Motor neuron (in vitro differentiated cells): ENCODE measurements around the gene PARP11. TPM values are rescaled to one million over a fixed set of nuclear protein-coding genes. Genes with fewer than 3 reads are reported as not detected.

Experiments
- ATAC-seq, 8 experiments: fragments of 200-7000 bp; cut with Tn5 transposase; replicated peaks in 6 of 8; 2 replicates each; pipeline ENCODE4 v1.8.0; 2021; ENCODE audit warnings: mild to moderate bottlenecking in 8 of 8, moderate library complexity in 8 of 8
- H3K27ac ChIP-seq, 2 donors: fragments of 250-450 bp; sonication (Bioruptor Pico); 2 replicates each; pipeline ENCODE4 v1.9.0; 2021; ENCODE audit warnings: antibody characterized with exemption in 2 of 2, mild to moderate bottlenecking in 2 of 2, moderate library complexity in 1 of 2
- H3K4me1 ChIP-seq, 2 donors: fragments of 250-450 bp; sonication (Bioruptor Pico); replicated peaks in 1 of 2; 2 replicates each; pipeline ENCODE4 v1.6.1; 2021; ENCODE audit warnings: antibody characterized with exemption in 2 of 2, mild to moderate bottlenecking in 2 of 2, moderate library complexity in 1 of 2
- H3K4me3 ChIP-seq, 5 donors: fragments of 250-450 bp; sonication (Bioruptor Pico); 2 replicates each; pipeline ENCODE4 v1.9.0; 2021; ENCODE audit warnings: antibody characterized with exemption in 5 of 5, mild to moderate bottlenecking in 5 of 5, moderate library complexity in 4 of 5
- WGBS, 10 experiments: fragments of 450-650 bp; shearing (Covaris generic); methylation state at CpG; one replicate each; pipeline ENCODE4 v1.0.0; 2022; 5-methylcytosine and 5-hydroxymethylcytosine counted together
- in situ Hi-C, 9 experiments: fragments of 400-800 bp; cut with MboI; loops; one replicate each; pipeline ENCODE4 v1.15.0; 2021; ENCODE audit warnings: low sequenced_read_pairs in 9 of 9, low pct_unique_long_range_greater_than_20kb in 2 of 9; ENCODE audit not compliant: unreplicated experiment in 9 of 9
- total RNA-seq, 8 experiments: library from RNA; unstranded; fragments of 300-600 nt; gene quantifications; 2 replicates each; pipeline versions ENCODE4 v1.2.3 to v1.2.4, GENCODE V29; 2022

Gene PARP11
- total RNA-seq, 8 experiments from 2014 or later, result 3.4 to 14.4 (median 10.2) TPM

- in situ Hi-C loops, result loop anchor here in 6 of 9 experiments (10.0 to 25.0 kb wide), 3 partner anchors 103 to 465 kb away; no protein-coding TSS in a partner anchor
- H3K4me3 ChIP-seq, result no peak overlapping the region
- 23 to 100% (median 68%) methylated on average over 1 to 3 of the region's 3 CpGs for WGBS, 10 experiments
Measured at GRCh38 chr12:3777206-3777809, 95.9 kb downstream of the PARP11 start.

GRCh38 chr12:3775385-3776035 lies 97.7 kb downstream of the PARP11 start:
- no peaks in the 10 kb centered on the region for H3K4me1 ChIP-seq
- no peak overlapping the region for H3K4me3 ChIP-seq
- no peak overlapping the region for H3K27ac ChIP-seq
- 21 to 100% (median 65%) methylated on average over 1 to 5 of the region's 5 CpGs for WGBS, 10 experiments
- in situ Hi-C loops, result loop anchor here in 6 of 9 experiments (10.0 to 25.0 kb wide), 3 partner anchors 101 to 463 kb away; no protein-coding TSS in a partner anchor
- no peak for ATAC-seq

More at GRCh38 chr12:3777206-3777809, 95.9 kb downstream of the PARP11 start:
- peak in 6 of 8 experiments; percentile 46 to 71 (median 61) for ATAC-seq
- Histone ChIP-seq H3K27ac (no peak overlapping the region), H3K4me1 (no peaks in the 10 kb centered on the region)

DNA sequence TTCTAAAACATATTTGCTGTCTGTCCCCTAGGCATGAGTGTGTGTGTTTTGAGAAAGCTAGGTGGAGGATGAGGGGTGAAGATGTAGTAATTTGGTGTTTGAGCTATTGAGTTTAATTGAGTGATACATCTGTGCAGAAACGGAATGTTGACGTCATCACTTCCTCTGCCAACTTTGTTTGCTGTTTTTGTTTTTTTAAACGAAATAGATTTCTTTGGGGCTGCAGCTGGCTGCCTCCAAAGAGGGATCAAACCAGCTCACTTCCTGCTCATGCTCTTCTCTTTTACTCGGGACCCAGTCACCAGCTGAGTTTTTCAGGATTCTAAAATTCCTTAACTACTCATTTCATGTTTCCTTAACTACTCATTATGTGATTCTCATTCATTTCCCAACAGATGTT lies 100.8 kb downstream of the PARP11 start:
- no peak overlapping the region for H3K4me3 ChIP-seq
- peaks cover 0 to 5% of the 10 kb centered on the region in 2 donors for H3K4me1 ChIP-seq
- 0 to 100% (median 62%) methylated on average over 2 to 4 of the region's 4 CpGs; no CpG with 5 or more reads in 1 of the 10 experiments for WGBS, 10 experiments
- in situ Hi-C loops, result loop anchor here in 1 of 9 experiments (10.0 kb wide), 1 partner anchor 98 kb away; no protein-coding TSS in a partner anchor
- ATAC-seq, result no peak
- no peak overlapping the region for H3K27ac ChIP-seq

GRCh38 chr12:3771853-3772252 lies 101.3 kb downstream of the PARP11 start:
- ATAC-seq, result no peak
- Histone ChIP-seq H3K27ac (no peak overlapping the region), H3K4me3 (no peak overlapping the region), H3K4me1 (peaks cover 0 to 5% of the 10 kb centered on the region in 2 donors)
- WGBS, 10 experiments, result 33 to 100% (median 78%) methylated on average over 1 of the region's 1 CpG; no CpG with 5 or more reads in 4 of the 10 experiments
- in situ Hi-C loops, result loop anchor here in 1 of 9 experiments (10.0 kb wide), 1 partner anchor 97 kb away; no protein-coding TSS in a partner anchor

- Histone ChIP-seq H3K4me3 (no peak overlapping the region), H3K27ac (no peak overlapping the region), H3K4me1 (peaks cover 0 to 5% of the 10 kb centered on the region in 2 donors)
- ATAC-seq, result peak in 2 of 8 experiments; percentile 70 to 76
- in situ Hi-C loops, result loop anchor here in 1 of 9 experiments (10.0 kb wide), 1 partner anchor 96 kb away; no protein-coding TSS in a partner anchor
- 38 to 100% (median 88%) methylated on average over 1 of the region's 1 CpG; no CpG with 5 or more reads in 3 of the 10 experiments for WGBS, 10 experiments
Measured at GRCh38 chr12:3770891-3771290, 102.3 kb downstream of the PARP11 start.

DNA sequence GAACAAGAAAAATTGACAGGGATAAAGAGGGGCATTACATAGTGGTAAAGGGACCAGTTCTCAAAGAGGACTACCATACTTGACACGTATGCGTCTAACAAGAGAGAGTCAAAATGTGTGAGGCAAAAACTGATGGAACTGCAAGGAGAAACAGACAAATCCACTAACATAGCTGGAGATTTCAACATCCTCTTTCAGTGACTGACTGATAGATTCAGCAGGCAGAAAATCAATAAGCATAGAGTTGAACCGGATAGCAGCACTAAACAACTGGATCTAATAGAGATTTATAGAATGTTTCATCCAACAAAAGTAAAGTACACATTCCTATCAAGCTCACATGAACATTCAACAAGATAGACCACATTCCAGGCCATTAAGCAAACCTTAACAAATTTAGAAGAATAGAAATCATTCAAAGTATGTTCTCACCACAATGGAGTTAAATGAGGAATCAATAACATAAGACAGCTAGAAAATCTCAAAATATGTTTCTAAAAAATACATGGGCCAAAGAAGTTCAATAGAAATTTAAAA lies 104.2 kb downstream of the PARP11 start:
- in situ Hi-C loops, result no loop called here
- WGBS, 10 experiments, result 13 to 100% (median 77%) methylated on average over 1 to 3 of the region's 3 CpGs
- no peak overlapping the region for H3K27ac ChIP-seq
- H3K4me3 ChIP-seq, result no peak overlapping the region
- ATAC-seq, result no peak
- peaks cover 0 to 9% of the 10 kb centered on the region in 2 donors for H3K4me1 ChIP-seq

DNA sequence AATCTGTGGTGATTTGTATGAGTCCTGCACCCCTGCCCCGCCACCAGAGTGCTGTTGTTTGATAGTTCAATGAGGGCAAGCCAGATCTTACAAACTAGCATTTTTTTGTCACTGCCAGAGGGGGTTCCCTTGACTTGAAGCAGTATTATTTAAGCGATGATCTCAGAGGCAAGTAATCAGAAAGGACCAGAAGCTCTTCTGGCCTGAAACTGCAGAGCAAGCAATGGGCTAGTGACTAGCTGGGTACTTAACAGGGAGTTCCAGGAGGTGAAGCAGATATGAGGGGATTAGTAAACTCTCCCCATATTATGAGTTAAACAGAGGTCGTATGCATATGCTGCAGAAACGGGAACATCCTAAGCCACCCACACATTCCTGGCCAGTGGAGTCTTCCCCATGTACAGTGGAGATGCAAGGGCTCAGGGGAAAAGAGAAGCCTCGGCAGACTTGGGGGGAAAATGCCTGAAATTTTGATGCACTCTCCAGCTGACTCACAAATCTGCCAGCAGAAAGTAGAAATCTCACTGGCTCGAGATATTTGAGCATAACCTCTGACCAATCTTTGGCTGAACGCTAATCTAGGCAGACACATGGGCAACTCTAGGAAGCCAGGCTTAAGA lies 112.0 kb downstream of the PARP11 start:
- in situ Hi-C loops, result no loop called here
- H3K27ac ChIP-seq, result no peak overlapping the region
- ATAC-seq, result peak in 1 of 8 experiments; percentile 20
- H3K4me1 ChIP-seq, result peaks cover 0 to 10% of the 10 kb centered on the region in 2 donors
- no peak overlapping the region for H3K4me3 ChIP-seq
- WGBS, 10 experiments, result 24 to 85% (median 60%) methylated on average over 1 to 5 of the region's 7 CpGs; no CpG with 5 or more reads in 3 of the 10 experiments

DNA sequence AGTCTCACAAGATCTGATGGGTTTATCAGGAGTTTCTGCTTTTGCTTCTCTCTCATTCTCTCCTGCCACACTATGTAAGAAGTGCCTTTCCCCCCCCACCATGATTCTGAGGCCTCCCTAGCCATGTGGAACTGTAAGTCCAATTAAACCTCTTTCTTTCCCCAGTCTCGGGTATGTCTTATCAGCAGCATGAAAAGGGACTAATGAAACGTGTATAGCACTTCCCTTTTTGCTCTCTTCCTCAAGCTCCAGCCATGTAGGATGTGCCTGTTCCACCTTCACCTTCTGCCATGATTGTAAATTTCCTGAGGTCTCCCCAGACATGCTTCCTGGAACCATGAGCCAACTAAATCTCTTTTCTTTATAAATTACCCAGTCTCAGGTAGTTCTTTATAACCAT lies 113.3 kb downstream of the PARP11 start:
- Histone ChIP-seq H3K27ac (no peak overlapping the region), H3K4me3 (no peak overlapping the region), H3K4me1 (peaks cover 0 to 10% of the 10 kb centered on the region in 2 donors)
- WGBS, 10 experiments, result 13 to 83% (median 67%) methylated on average over 1 to 2 of the region's 2 CpGs; no CpG with 5 or more reads in 2 of the 10 experiments
- no peak for ATAC-seq
- in situ Hi-C loops, result no loop called here

Other genes starting within 250 kb of the PARP11 start
- gene CRACR2A, start 120.3 kb downstream of the PARP11 start, total RNA-seq, result 10 to 100 TPM in 1 of 8 experiments, 1 to 10 TPM in 4, under 1 TPM in 3; 0.11 to 12.5 (median 1.2) TPM